Hepatocyte (in vitro differentiated cells): ENCODE measurements around the gene CKB. TPM values are rescaled to one million over a fixed set of nuclear protein-coding genes. Genes with fewer than 3 reads are reported as not detected.

Experiments used
- DNase-seq: peaks from one replicate; pipeline ENCODE4 v3.0.0-alpha.2; 2016; ENCODE audit warnings: low spot score
- H2AFZ ChIP-seq: fragments of 200-600 bp; sonication (generic); 2 replicates; pipeline ENCODE4 v1.6.0; 2016; ENCODE audit warnings: antibody characterized with exemption, mild to moderate bottlenecking
- H3K27ac ChIP-seq: fragments of 200-600 bp; sonication (generic); 2 replicates; pipeline ENCODE4 v1.5.1; 2016; ENCODE audit warnings: mild to moderate bottlenecking
- H3K27me3 ChIP-seq: fragments of 200-600 bp; sonication (generic); 2 replicates; pipeline ENCODE4 v1.6.1; 2016
- H3K36me3 ChIP-seq: fragments of 200-600 bp; sonication (generic); replicated peaks from 2 replicates; pipeline ENCODE4 v1.5.1; 2016; ENCODE audit warnings: low read depth; ENCODE audit not compliant: insufficient read depth
- H3K4me1 ChIP-seq: fragments of 200-600 bp; sonication (generic); 2 replicates; pipeline ENCODE4 v1.5.1; 2016; ENCODE audit warnings: mild to moderate bottlenecking, moderate library complexity; ENCODE audit not compliant: insufficient read depth
- H3K4me2 ChIP-seq: fragments of 200-600 bp; sonication (generic); 2 replicates; pipeline ENCODE4 v1.6.0; 2016
- H3K4me3 ChIP-seq: fragments of 200-600 bp; sonication (generic); 2 replicates; pipeline ENCODE4 v1.5.1; 2016; ENCODE audit warnings: mild to moderate bottlenecking
- H3K79me2 ChIP-seq: fragments of 200-600 bp; sonication (generic); 2 replicates; pipeline ENCODE4 v1.6.0; 2017; ENCODE audit warnings: mild to moderate bottlenecking
- H3K9me2 ChIP-seq: fragments of 200-600 bp; sonication (generic); replicated peaks from 2 replicates; pipeline ENCODE4 v1.6.0; 2017; ENCODE audit warnings: mild to moderate bottlenecking; ENCODE audit not compliant: insufficient read depth
- H3K9me3 ChIP-seq: fragments of 200-600 bp; sonication (generic); 2 replicates; pipeline ENCODE4 v1.5.1; 2016; ENCODE audit warnings: low read depth, mild to moderate bottlenecking
- H4K20me1 ChIP-seq: fragments of 200-600 bp; sonication (generic); 2 replicates; pipeline ENCODE4 v1.6.0; 2016; ENCODE audit warnings: mild to moderate bottlenecking; ENCODE audit not compliant: insufficient read depth, poor library complexity, severe bottlenecking
- CTCF ChIP-seq: fragments of 200-600 bp; sonication (generic); IDR thresholded peaks from 2 replicates; pipeline ENCODE4 v1.5.1; 2016; ENCODE audit warnings: antibody characterized with exemption, mild to moderate bottlenecking; ENCODE audit not compliant: poor library complexity
- EZH2 ChIP-seq: fragments of 200-600 bp; sonication (generic); IDR thresholded peaks from 2 replicates; pipeline ENCODE4 v1.6.1; 2016; ENCODE audit warnings: antibody characterized with exemption, mild to moderate bottlenecking, borderline replicate concordance
- EZH2phosphoT487 ChIP-seq: fragments of 200-600 bp; sonication (generic); IDR thresholded peaks from one replicate; pipeline ENCODE4 v1.6.1; 2018; ENCODE audit warnings: antibody characterized with exemption, mild to moderate bottlenecking, low read depth, moderate library complexity; ENCODE audit not compliant: unreplicated experiment, severe bottlenecking
- WGBS: methylation state at CpG from one replicate; pipeline ENCODE4 v1.1.6; 2016; ENCODE audit warnings: low lambda C conversion rate; ENCODE audit errors: missing lambda C conversion rate; 5-methylcytosine and 5-hydroxymethylcytosine counted together
- polyA plus RNA-seq: library from polyadenylated mRNA; unstranded; fragments of >200 nt; fragmentation: Nextera tagmentation; extraction: Ambion mirVana; gene quantifications from 2 replicates; pipeline ENCODE4 v1.2.1, GENCODE V29; 2016
- total RNA-seq: library from RNA; depleted of rRNA; stranded (reverse); fragments of >200 nt; gene quantifications from 2 replicates; pipeline ENCODE4 v1.2.3, GENCODE V29; 2014

The CKB gene
- total and polyA plus RNA-seq, 2 experiments from 2014 or later, result 682 to 2,829 TPM

- 83% methylated on average over 10 of the region's 10 CpGs for WGBS
- Histone ChIP-seq H3K27me3 (no peaks in the 10 kb centered on the region), H3K4me1 (no peaks in the 10 kb centered on the region), H3K36me3 (peaks cover 6% of the 10 kb centered on the region), H3K9me2 (no peaks in the 10 kb centered on the region), H3K27ac (no peak overlapping the region), H4K20me1 (no peaks in the 10 kb centered on the region), H2AFZ (no peak overlapping the region), H3K9me3 (no peaks in the 10 kb centered on the region), H3K79me2 (peaks cover 5% of the 10 kb centered on the region), H3K4me2 (no peak overlapping the region), H3K4me3 (no peak overlapping the region)
- no peak for DNase-seq
- TF ChIP-seq CTCF, result no peak
- TF ChIP-seq EZH2phosphoT487, result no peak
- TF ChIP-seq EZH2, result no peak
Measured at GRCh38 chr14:103499709-103500108, 22.9 kb downstream of the CKB start.

GRCh38 chr14:103496776-103497175 lies 25.9 kb downstream of the CKB start:
- Histone ChIP-seq H3K9me3 (no peaks in the 10 kb centered on the region), H3K9me2 (no peaks in the 10 kb centered on the region), H2AFZ (no peak overlapping the region), H3K4me1 (no peaks in the 10 kb centered on the region), H3K4me2 (no peak overlapping the region), H3K79me2 (peaks cover 5% of the 10 kb centered on the region), H3K27me3 (no peaks in the 10 kb centered on the region), H4K20me1 (no peaks in the 10 kb centered on the region), H3K27ac (no peak overlapping the region), H3K36me3 (no peaks in the 10 kb centered on the region), H3K4me3 (no peak overlapping the region)
- no peak for DNase-seq
- 0% methylated on average over 1 of the region's 1 CpG for WGBS
- TF ChIP-seq EZH2, result no peak
- no peak for TF ChIP-seq CTCF
- TF ChIP-seq EZH2phosphoT487, result no peak

DNA sequence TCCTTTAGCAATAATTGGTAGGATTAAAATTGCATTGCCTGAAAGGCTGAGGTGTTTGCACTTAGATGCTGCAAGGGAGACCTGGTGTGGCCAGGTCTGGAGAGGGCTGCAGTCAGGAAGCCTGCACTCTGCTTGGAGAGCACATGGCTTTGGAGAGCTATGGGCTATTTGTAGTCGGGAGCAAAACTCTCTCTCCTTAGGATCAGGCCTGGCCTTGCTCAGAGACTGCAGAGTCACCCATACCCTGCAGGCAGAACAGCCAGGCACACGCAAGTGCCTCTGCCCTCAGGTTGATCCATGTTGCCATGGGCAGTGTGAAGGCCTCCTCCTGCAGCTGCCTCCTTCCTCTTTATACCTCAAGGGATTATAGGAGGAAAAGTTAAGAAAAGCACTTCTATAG lies 26.8 kb downstream of the CKB start:
- WGBS, result 83% methylated on average over 2 of the region's 2 CpGs
- Histone ChIP-seq H2AFZ (no peak overlapping the region), H3K36me3 (no peaks in the 10 kb centered on the region), H3K4me2 (no peak overlapping the region), H3K9me3 (no peaks in the 10 kb centered on the region), H3K79me2 (peaks cover 3% of the 10 kb centered on the region), H3K9me2 (no peaks in the 10 kb centered on the region), H3K4me3 (no peak overlapping the region), H4K20me1 (no peaks in the 10 kb centered on the region), H3K27me3 (no peaks in the 10 kb centered on the region), H3K4me1 (no peaks in the 10 kb centered on the region), H3K27ac (no peak overlapping the region)
- no peak for TF ChIP-seq CTCF
- DNase-seq, result no peak
